SK-N-SH treated with all-trans-retinoic acid at 6 μM for 48 hours (cell line): ENCODE measurements around the gene DFFA.

Experiments used
- BACH2 ChIP-seq: fragments of 250-450 bp; sonication (Bioruptor Pico); IDR thresholded peaks from 2 replicates; pipeline ENCODE4 v1.9.0; 2021; ENCODE audit warnings: mild to moderate bottlenecking, borderline replicate concordance
- CSDC2 ChIP-seq: fragments of 250-450 bp; sonication (Bioruptor Pico); IDR thresholded peaks from 2 replicates; pipeline ENCODE4 v1.5.0; 2020; ENCODE audit warnings: mild to moderate bottlenecking, moderate library complexity
- RARB ChIP-seq: fragments of 250-450 bp; sonication (Bioruptor Pico); IDR thresholded peaks from 2 replicates; pipeline ENCODE4 v1.8.0; 2021; ENCODE audit warnings: mild to moderate bottlenecking, moderate library complexity
- SNAI2 ChIP-seq: fragments of 250-450 bp; sonication (Bioruptor Pico); IDR thresholded peaks from 2 replicates; pipeline ENCODE4 v1.5.0; 2020; ENCODE audit warnings: mild to moderate bottlenecking, moderate library complexity
- TCF4 ChIP-seq: fragments of 250-450 bp; sonication (Bioruptor Pico); IDR thresholded peaks from 2 replicates; pipeline ENCODE4 v1.8.0; 2021; ENCODE audit warnings: mild to moderate bottlenecking, moderate library complexity, borderline replicate concordance
- ZC3H10 ChIP-seq: fragments of 250-450 bp; sonication (Bioruptor Pico); IDR thresholded peaks from 2 replicates; pipeline ENCODE4 v1.5.1; 2021; ENCODE audit warnings: mild to moderate bottlenecking, moderate library complexity
- ZFP3 ChIP-seq: fragments of 250-450 bp; sonication (Bioruptor Pico); IDR thresholded peaks from 2 replicates; pipeline ENCODE4 v1.5.0; 2020; ENCODE audit warnings: mild to moderate bottlenecking, moderate library complexity
- ZFP30 ChIP-seq: fragments of 450-650 bp; formaldehyde crosslinking; IDR thresholded peaks from 2 replicates; pipeline ENCODE4 v1.5.0; 2022; ENCODE audit warnings: mild to moderate bottlenecking, moderate library complexity
- ZNF565 ChIP-seq: fragments of 450-650 bp; formaldehyde crosslinking; conservative IDR thresholded peaks from 2 replicates; pipeline ENCODE4 v1.5.0; 2020; ENCODE audit warnings: low read depth, mild to moderate bottlenecking, moderate library complexity
- TF ChIP-seq, protein P1 (sequence below): fragments of 250-450 bp; sonication (Bioruptor Pico); IDR thresholded peaks from 2 replicates; pipeline ENCODE4 v1.5.1; 2021; ENCODE audit warnings: mild to moderate bottlenecking, moderate library complexity

DNA sequence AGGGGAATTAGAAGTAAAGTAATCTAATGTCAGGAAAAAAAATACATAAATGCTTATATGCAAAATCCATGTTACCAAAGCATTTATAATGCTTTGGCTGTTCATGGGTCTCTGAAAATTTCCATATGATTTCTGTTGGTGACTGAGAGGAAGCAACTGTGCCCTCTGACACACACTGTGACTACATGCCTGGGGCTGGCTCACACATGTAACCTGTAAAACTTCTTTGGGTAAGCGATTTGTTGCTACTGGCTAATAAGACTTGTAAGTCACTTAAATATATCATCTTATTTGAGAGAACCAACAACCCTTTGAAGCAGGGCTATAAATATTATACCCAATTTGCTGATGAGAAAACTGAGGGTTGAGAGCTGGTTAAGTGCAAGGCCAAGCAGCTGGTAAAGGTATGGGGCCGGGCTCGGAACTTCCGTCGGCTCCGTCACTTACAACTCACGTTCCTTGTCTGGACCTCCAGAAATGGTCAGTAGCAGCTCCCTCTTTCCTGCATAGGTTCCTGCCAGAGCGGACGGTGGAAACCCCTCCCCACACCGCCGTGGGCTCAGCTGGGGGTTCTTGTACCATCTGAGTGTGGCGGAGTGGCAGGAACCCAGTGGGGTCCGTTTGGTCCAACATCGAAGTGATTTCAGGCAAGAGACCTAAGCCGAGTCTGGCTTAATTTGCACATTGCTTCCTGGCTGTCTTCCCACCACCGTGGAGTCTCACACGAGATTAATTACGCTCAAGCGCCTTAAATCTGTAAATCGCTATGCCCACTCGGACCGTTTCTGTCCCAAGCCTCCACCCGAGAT is 714 bp downstream of the DFFA start:
- TF ChIP-seq ZFP3 (CRISPR knock-in tag) (no peak), ZC3H10 (CRISPR knock-in tag) (no peak), ZFP30 (no peak), CSDC2 (CRISPR knock-in tag) (no peak), RARB (CRISPR knock-in tag) (no peak), ZNF565 (CRISPR knock-in tag) (no peak), TCF4 (CRISPR knock-in tag) (no peak), SNAI2 (no peak), BACH2 (CRISPR knock-in tag) (no peak)
- TF ChIP-seq, protein P1, sequence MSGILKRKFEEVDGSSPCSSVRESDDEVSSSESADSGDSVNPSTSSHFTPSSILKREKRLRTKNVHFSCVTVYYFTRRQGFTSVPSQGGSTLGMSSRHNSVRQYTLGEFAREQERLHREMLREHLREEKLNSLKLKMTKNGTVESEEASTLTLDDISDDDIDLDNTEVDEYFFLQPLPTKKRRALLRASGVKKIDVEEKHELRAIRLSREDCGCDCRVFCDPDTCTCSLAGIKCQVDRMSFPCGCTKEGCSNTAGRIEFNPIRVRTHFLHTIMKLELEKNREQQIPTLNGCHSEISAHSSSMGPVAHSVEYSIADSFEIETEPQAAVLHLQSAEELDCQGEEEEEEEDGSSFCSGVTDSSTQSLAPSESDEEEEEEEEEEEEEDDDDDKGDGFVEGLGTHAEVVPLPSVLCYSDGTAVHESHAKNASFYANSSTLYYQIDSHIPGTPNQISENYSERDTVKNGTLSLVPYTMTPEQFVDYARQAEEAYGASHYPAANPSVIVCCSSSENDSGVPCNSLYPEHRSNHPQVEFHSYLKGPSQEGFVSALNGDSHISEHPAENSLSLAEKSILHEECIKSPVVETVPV (CRISPR knock-in tag) = no peak
